HepG2 (cell line): Measurements from ENCODE around the gene PNN. TPM values are rescaled to one million over a fixed set of nuclear protein-coding genes. Genes with fewer than 3 reads are reported as not detected.

ENCODE experiments used
- ATAC-seq: fragments of 200-7000 bp; cut with Tn5 transposase; 3 replicates; pipeline ENCODE4 v1.9.1; 2020; ENCODE audit warnings: mild to moderate bottlenecking, moderate library complexity
- BruUV-seq: library from RNA; stranded (reverse); fragments of 400-500 nt; replicated peaks from 2 replicates; lab custom pipeline; 2021; lab: Mats Ljungman, UMichigan
- CTCF ChIA-PET: fragments of 300-600 bp; formaldehyde crosslinking; extraction: SDS; loops from one replicate; lab custom pipeline; 2021; ENCODE audit warnings: low total read pairs, inconsistent platforms, low intra/inter-chr PET ratio; lab: Yijun Ruan, JAX
- POLR2A ChIA-PET: fragments of 350-600 bp; sonication (Branson Sonifier 250); formaldehyde crosslinking; loops from one replicate; lab custom pipeline; 2020; ENCODE audit warnings: antibody characterized with exemption, inconsistent platforms; lab: Yijun Ruan, JAX
- DNase-seq: peaks from one replicate; pipeline ENCODE4 v3.0.0-alpha.2; 2015; ENCODE audit warnings: low spot score
- FAIRE-seq: peaks from 3 replicates; lab custom pipeline; 2011; peaks lifted over from hg19 to GRCh38; lab: Jason Lieb, UNC
- H2AFZ ChIP-seq: one replicate; pipeline ENCODE4 v1.6.1; 2011; ENCODE audit warnings: low read length, inconsistent platforms
- H3K27ac ChIP-seq: fragments of 300-600 bp; 3 replicates; pipeline ENCODE4 v1.8.0; 2011; ENCODE audit warnings: mixed run types, mild to moderate bottlenecking, mixed read lengths, low read length, inconsistent platforms; ENCODE audit not compliant: insufficient read depth; ENCODE audit errors: extremely low read length
- H3K27me3 ChIP-seq, 2 experiments: fragments of 200-600 bp in 1 of 2; 2 replicates in 1 of 2; 3 replicates in 1 of 2; pipeline versions ENCODE4 v1.6.0 to v1.8.0; 2011; ENCODE audit warnings: low read length in 2 of 2, mild to moderate bottlenecking in 2 of 2, moderate library complexity in 2 of 2, inconsistent platforms in 1 of 2; ENCODE audit not compliant: insufficient read depth in 2 of 2, control insufficient read depth in 1 of 2
- H3K36me3 ChIP-seq, 2 experiments: fragments of 200-600 bp in 1 of 2; replicated peaks in 1 of 2; 2 replicates in 1 of 2; 3 replicates in 1 of 2; pipeline versions ENCODE4 v1.5.1 to v1.8.0; 2011; ENCODE audit warnings: low read length in 2 of 2, inconsistent platforms in 1 of 2; ENCODE audit not compliant: insufficient read depth in 2 of 2, control insufficient read depth in 1 of 2
- H3K4me1 ChIP-seq: 2 replicates; pipeline ENCODE4 v1.5.1; 2012; ENCODE audit warnings: low read length, inconsistent platforms; ENCODE audit not compliant: insufficient read depth
- H3K4me2 ChIP-seq: 2 replicates; pipeline ENCODE4 v1.6.0; 2011; ENCODE audit warnings: low read depth, low read length, inconsistent platforms
- H3K4me3 ChIP-seq, 3 experiments: fragments of 200-600 bp in 1 of 3; sonication (generic), shearing (Covaris generic) in 1 of 3; replicated peaks in 1 of 3; 2 replicates each; pipeline ENCODE4 v1.5.1; 2011 to 2016; ENCODE audit warnings: low read length in 3 of 3, inconsistent platforms in 2 of 3, low read depth in 2 of 3, mild to moderate bottlenecking in 2 of 3, control low read depth in 1 of 3, mixed read lengths in 1 of 3; ENCODE audit not compliant: insufficient read depth in 1 of 3
- H3K79me2 ChIP-seq: one replicate; pipeline ENCODE4 v1.6.1; 2011; ENCODE audit warnings: low read length, inconsistent platforms; ENCODE audit not compliant: insufficient read depth
- H3K9ac ChIP-seq: 2 replicates; pipeline ENCODE4 v1.6.0; 2011; ENCODE audit warnings: mild to moderate bottlenecking, low read depth, low read length, inconsistent platforms; ENCODE audit not compliant: insufficient read depth
- H3K9me3 ChIP-seq: 2 replicates; pipeline ENCODE4 v1.5.1; 2012; ENCODE audit warnings: mild to moderate bottlenecking, low read length
- H4K20me1 ChIP-seq: 2 replicates; pipeline ENCODE4 v1.6.0; 2011; ENCODE audit warnings: inconsistent platforms, mild to moderate bottlenecking, low read length, moderate library complexity; ENCODE audit not compliant: insufficient read depth
- ATRX ChIP-seq: sonication (generic); formaldehyde crosslinking; IDR thresholded peaks from 2 replicates; pipeline ENCODE4 v1.4.0; 2020; ENCODE audit warnings: missing genetic modification reagents, borderline replicate concordance
- GATAD1 ChIP-seq: IDR thresholded peaks from 2 replicates; pipeline ENCODE4 v1.6.1; 2016; ENCODE audit warnings: missing genetic modification reagents, missing compliant biosample characterization
- HDAC1 ChIP-seq: sonication (generic); formaldehyde crosslinking; IDR thresholded peaks from 2 replicates; pipeline ENCODE4 v1.5.1; 2020; ENCODE audit warnings: mild to moderate bottlenecking, missing genetic modification reagents
- HNRNPUL1 ChIP-seq: fragments of 200-400 bp; formaldehyde crosslinking; IDR thresholded peaks from 2 replicates; pipeline ENCODE4 v1.6.1; 2017; ENCODE audit warnings: low read depth, mild to moderate bottlenecking, low read length, moderate library complexity
- JUN ChIP-seq: sonication (generic); formaldehyde crosslinking; IDR thresholded peaks from 2 replicates; pipeline ENCODE4 v1.4.0; 2020; ENCODE audit warnings: mild to moderate bottlenecking, missing genetic modification reagents
- MATR3 ChIP-seq: sonication (generic); formaldehyde crosslinking; IDR thresholded peaks from 2 replicates; pipeline ENCODE4 v1.4.0; 2020; ENCODE audit warnings: missing genetic modification reagents
- MBD4 ChIP-seq: IDR thresholded peaks from 2 replicates; pipeline ENCODE4 v1.6.1; 2012; ENCODE audit warnings: low read length, inconsistent platforms, borderline replicate concordance
- NAIF1 ChIP-seq: sonication (generic); formaldehyde crosslinking; IDR thresholded peaks from 2 replicates; pipeline ENCODE4 v1.5.0; 2020; ENCODE audit warnings: mild to moderate bottlenecking, missing genetic modification reagents, borderline replicate concordance
- PHF21A ChIP-seq: sonication (generic); formaldehyde crosslinking; IDR thresholded peaks from 2 replicates; pipeline ENCODE4 v1.5.0; 2020; ENCODE audit warnings: mild to moderate bottlenecking, missing genetic modification reagents
- POLR2G ChIP-seq: fragments of 200-400 bp; formaldehyde crosslinking; IDR thresholded peaks from 2 replicates; pipeline ENCODE4 v1.6.1; 2018; ENCODE audit warnings: mild to moderate bottlenecking, low read depth, low read length, moderate library complexity
- RAD21 ChIP-seq: fragments of 450-650 bp; formaldehyde crosslinking; IDR thresholded peaks from 2 replicates; pipeline ENCODE4 v1.5.0; 2020; ENCODE audit warnings: mild to moderate bottlenecking
- RBFOX2 ChIP-seq: fragments of 200-400 bp; formaldehyde crosslinking; IDR thresholded peaks from 2 replicates; pipeline ENCODE4 v1.6.1; 2017; ENCODE audit warnings: low read depth, mild to moderate bottlenecking, low read length
- RBM22 ChIP-seq: fragments of 200-400 bp; formaldehyde crosslinking; optimal IDR thresholded peaks from 2 replicates; pipeline ENCODE3; 2017; ENCODE audit warnings: mild to moderate bottlenecking, low read length, moderate library complexity
- ZNF124 ChIP-seq: sonication (generic); formaldehyde crosslinking; IDR thresholded peaks from 2 replicates; pipeline ENCODE4 v1.4.0; 2020; ENCODE audit warnings: missing genetic modification reagents
- ZNF790 ChIP-seq: sonication (generic); formaldehyde crosslinking; IDR thresholded peaks from 2 replicates; pipeline ENCODE4 v1.8.0; 2022; ENCODE audit warnings: missing genetic modification reagents, mild to moderate bottlenecking, borderline replicate concordance
- ZNF850 ChIP-seq: sonication (generic); formaldehyde crosslinking; conservative IDR thresholded peaks from 2 replicates; pipeline ENCODE4 v1.9.0; 2021; ENCODE audit warnings: mild to moderate bottlenecking, missing genetic modification reagents
- ZSCAN30 ChIP-seq: sonication (generic); formaldehyde crosslinking; IDR thresholded peaks from 2 replicates; pipeline ENCODE4 v1.5.0; 2020; ENCODE audit warnings: mild to moderate bottlenecking, missing genetic modification reagents
- ZSCAN31 ChIP-seq: sonication (generic); formaldehyde crosslinking; IDR thresholded peaks from 2 replicates; pipeline ENCODE4 v1.5.0; 2020; ENCODE audit warnings: low read depth, mild to moderate bottlenecking, missing genetic modification reagents
- WGBS: methylation state at CpG from one replicate; pipeline ENCODE4 v1.1.6; 2017; ENCODE audit warnings: low lambda C conversion rate; 5-methylcytosine and 5-hydroxymethylcytosine counted together
- in situ Hi-C: cut with HindIII; loops from 2 replicates; pipeline ENCODE4 v1.10.0; 2017; ENCODE audit warnings: low pct_unique_long_range_greater_than_20kb; ENCODE audit not compliant: extremely low pct_ligation_motif_present
- intact Hi-C: fragments of 100-400 bp; cut with micrococcal nuclease; formaldehyde crosslinking; loops from one replicate; pipeline ENCODE4 v1.10.0; 2022; ENCODE audit not compliant: unreplicated experiment
- polyA plus RNA-seq, 8 experiments: library from polyadenylated mRNA; depleted of rRNA in 3 of 8; stranded (reverse) in 7 of 8; unstranded in 1 of 8; fragments of >200 nt; fragmentation: Illumina TruSeq in 4 of 8; extraction: Trizol in 4 of 8; gene quantifications; 2 replicates each; pipeline versions ENCODE4 v1.2.1 to v1.2.3, GENCODE V29; 2011 to 2016; ENCODE audit warnings: low read depth in 4 of 8, missing spikeins in 1 of 8, mixed read lengths in 1 of 8; ENCODE audit not compliant: insufficient read depth in 1 of 8
- total RNA-seq, 5 experiments: library from RNA; depleted of rRNA; stranded (reverse); fragments of >200 nt; fragmentation: Illumina TruSeq; extraction: Trizol; gene quantifications; 2 replicates each; pipeline ENCODE4 v1.2.3, GENCODE V29; 2016; ENCODE audit warnings: low read depth in 1 of 5
- TF ChIP-seq, protein P1 (sequence below), 2 experiments: fragments of 450-650 bp in 1 of 2; sonication (generic) in 1 of 2; formaldehyde crosslinking; IDR thresholded peaks; 2 replicates each; pipeline versions ENCODE4 v1.5.0 to v1.8.0; 2020 to 2022; ENCODE audit warnings: mild to moderate bottlenecking in 1 of 2, missing genetic modification reagents in 1 of 2
- TF ChIP-seq, protein P2 (sequence below): sonication (generic); formaldehyde crosslinking; IDR thresholded peaks from 2 replicates; pipeline ENCODE4 v1.4.0; 2020; ENCODE audit warnings: missing genetic modification reagents
- TF ChIP-seq, protein P3 (sequence below): IDR thresholded peaks from 2 replicates; pipeline ENCODE4 v1.6.1; 2018; ENCODE audit warnings: missing genetic modification reagents

PNN gene
- total and polyA plus RNA-seq, 2 of the 13 experiments (the other 11 are each of a cell fraction or from before 2014, with no cell fraction given), result 58.0 to 214 TPM

DNA sequence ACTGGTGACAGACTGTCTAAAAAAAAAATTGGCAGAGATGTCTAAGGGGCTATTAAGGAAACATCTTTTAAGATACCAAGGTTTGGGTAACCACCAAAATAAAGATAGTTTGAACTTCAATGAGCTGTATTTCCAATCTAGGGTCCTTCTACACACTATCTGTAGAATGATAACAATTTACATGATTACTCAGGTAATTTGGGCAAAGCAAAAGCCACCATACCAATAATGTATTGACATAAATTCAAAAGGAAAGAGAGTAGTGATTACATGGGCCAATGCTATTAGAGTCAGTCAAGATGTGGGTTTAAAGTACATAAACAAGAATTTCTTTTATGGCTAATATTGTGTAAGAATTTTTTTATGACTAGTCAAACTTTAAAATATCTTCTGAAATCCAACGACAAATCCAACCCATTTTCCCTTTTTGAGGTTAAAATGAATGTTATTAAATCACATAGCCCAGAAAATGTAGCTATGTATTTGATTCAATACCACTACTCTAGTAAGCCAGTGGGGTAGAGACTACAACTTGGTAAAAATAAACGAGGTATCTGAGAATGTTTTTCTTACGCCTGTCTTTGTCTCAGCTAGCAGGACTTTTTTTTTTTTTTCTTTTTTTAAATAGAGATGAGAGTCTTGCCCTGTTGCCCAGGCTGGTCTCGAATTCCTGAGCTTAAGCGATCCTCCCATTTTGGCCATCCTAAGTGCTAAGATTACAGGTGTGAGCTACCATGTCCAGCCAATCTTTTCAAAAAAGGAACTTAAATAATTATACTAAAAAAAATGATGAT is 10.4 kb downstream of the PNN start:
- Histone ChIP-seq H4K20me1 (no peaks in the 10 kb centered on the region; the same call in none of the 2 replicates), H3K9me3 (no peaks in the 10 kb centered on the region), H2AFZ (no peak overlapping the region), H3K27me3 (no peaks in the 10 kb centered on the region), H3K4me3 (no peak overlapping the region), H3K27ac (no peak overlapping the region), H3K79me2 (peaks cover 3% of the 10 kb centered on the region), H3K9ac (no peak overlapping the region), H3K36me3 (peaks cover 21 to 39% of the 10 kb centered on the region in 2 experiments), H3K4me1 (peaks cover 24% of the 10 kb centered on the region), H3K4me2 (no peak overlapping the region)
- DNase-seq (no peak), FAIRE-seq (no peak), ATAC-seq (no peak)
- in situ Hi-C loops (no loop called here), intact Hi-C loops (no loop called here)
- CTCF ChIA-PET, result no interaction called here
- POLR2A ChIA-PET, result interaction anchor here (0.7 to 9.0 kb wide), 11 partner anchors 10 to 246 kb away, joined by 3 to 99 read pairs (median 6); partner anchors contain the start of genes FBXO33, GEMIN2, PNN and SEC23A
- BruUV-seq, result no TSS peak
- WGBS, result 94% methylated on average over 5 of the region's 5 CpGs
- TF ChIP-seq ZNF790 (CRISPR knock-in tag) (0 out of 2 replicates have a peak, but pooled peaks have one; percentile 31), PHF21A (no peak), RBFOX2 (peak; percentile 66), ZNF124 (CRISPR knock-in tag) (0 out of 2 replicates have a peak, but pooled peaks have one; percentile 5), JUN (CRISPR knock-in tag) (no peak), POLR2G (peak; percentile 21; the same call in 1 of the 2 replicates), NAIF1 (CRISPR knock-in tag) (no peak), GATAD1 (CRISPR knock-in tag) (0 out of 2 replicates have a peak, but pooled peaks have one; percentile 3), ZNF850 (peak; percentile 81; the same call in 1 of the 2 replicates), ZSCAN31 (CRISPR knock-in tag) (0 out of 2 replicates have a peak, but pooled peaks have one; percentile 8), ATRX (CRISPR knock-in tag) (no peak), RBM22 (peak; percentile 11), RAD21 (CRISPR knock-in tag) (0 out of 2 replicates have a peak, but pooled peaks have one; percentile 4), HDAC1 (CRISPR knock-in tag) (peak; percentile 7; the same call in 1 of the 2 replicates), MATR3 (no peak), ZSCAN30 (CRISPR knock-in tag) (no peak), HNRNPUL1 (peak; percentile 47; the same call in 1 of the 2 replicates), MBD4 (peak; percentile 93)
- TF ChIP-seq, protein P1, sequence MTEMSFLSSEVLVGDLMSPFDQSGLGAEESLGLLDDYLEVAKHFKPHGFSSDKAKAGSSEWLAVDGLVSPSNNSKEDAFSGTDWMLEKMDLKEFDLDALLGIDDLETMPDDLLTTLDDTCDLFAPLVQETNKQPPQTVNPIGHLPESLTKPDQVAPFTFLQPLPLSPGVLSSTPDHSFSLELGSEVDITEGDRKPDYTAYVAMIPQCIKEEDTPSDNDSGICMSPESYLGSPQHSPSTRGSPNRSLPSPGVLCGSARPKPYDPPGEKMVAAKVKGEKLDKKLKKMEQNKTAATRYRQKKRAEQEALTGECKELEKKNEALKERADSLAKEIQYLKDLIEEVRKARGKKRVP (CRISPR knock-in tag; IDR thresholded peaks at IDR 0.05), result peak in 1 of 2 experiments; percentile 11; a peak in 1 of 4 replicates
- TF ChIP-seq, protein P2, sequence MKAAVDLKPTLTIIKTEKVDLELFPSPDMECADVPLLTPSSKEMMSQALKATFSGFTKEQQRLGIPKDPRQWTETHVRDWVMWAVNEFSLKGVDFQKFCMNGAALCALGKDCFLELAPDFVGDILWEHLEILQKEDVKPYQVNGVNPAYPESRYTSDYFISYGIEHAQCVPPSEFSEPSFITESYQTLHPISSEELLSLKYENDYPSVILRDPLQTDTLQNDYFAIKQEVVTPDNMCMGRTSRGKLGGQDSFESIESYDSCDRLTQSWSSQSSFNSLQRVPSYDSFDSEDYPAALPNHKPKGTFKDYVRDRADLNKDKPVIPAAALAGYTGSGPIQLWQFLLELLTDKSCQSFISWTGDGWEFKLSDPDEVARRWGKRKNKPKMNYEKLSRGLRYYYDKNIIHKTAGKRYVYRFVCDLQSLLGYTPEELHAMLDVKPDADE, result no peak
- TF ChIP-seq, protein P3, sequence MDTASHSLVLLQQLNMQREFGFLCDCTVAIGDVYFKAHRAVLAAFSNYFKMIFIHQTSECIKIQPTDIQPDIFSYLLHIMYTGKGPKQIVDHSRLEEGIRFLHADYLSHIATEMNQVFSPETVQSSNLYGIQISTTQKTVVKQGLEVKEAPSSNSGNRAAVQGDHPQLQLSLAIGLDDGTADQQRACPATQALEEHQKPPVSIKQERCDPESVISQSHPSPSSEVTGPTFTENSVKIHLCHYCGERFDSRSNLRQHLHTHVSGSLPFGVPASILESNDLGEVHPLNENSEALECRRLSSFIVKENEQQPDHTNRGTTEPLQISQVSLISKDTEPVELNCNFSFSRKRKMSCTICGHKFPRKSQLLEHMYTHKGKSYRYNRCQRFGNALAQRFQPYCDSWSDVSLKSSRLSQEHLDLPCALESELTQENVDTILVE (CRISPR knock-in tag), result peak; percentile 13; the same call in 1 of the 2 replicates
